Esophagus squamous epithelium (tissue), 5 donors: ENCODE measurements around the gene YPEL3. TPM values are rescaled to one million over a fixed set of nuclear protein-coding genes. Genes with fewer than 3 reads are reported as not detected.
A peak's percentile ranks its signal among the peaks of the same experiment; 100 is the strongest.
"Not testable (repeated sequence)": the region's sequence is repeated elsewhere in the genome, so short reads cannot be mapped to it uniquely, and the experiment has no call there.

Source experiments
- DNase-seq: peaks from one replicate; lab custom pipeline; 2025; lab: John Stamatoyannopoulos, UW
- H3K27ac ChIP-seq, 4 donors: fragments of 200-600 bp; sonication (generic); one replicate each; pipeline ENCODE4 v1.5.1; 2016 to 2019; ENCODE audit warnings: mild to moderate bottlenecking in 1 of 4
- H3K27me3 ChIP-seq, 4 donors: fragments of 200-600 bp; sonication (generic); 1 replicate in 3 of 4; 2 replicates in 1 of 4; pipeline versions ENCODE4 v1.5.1 to v1.6.0; 2017 to 2021; ENCODE audit warnings: antibody characterized with exemption in 1 of 4
- H3K36me3 ChIP-seq, 3 donors: fragments of 200-600 bp; sonication (generic); one replicate each; pipeline ENCODE4 v1.5.1; 2016 to 2019
- H3K4me1 ChIP-seq, 3 donors: fragments of 200-600 bp; sonication (generic); one replicate each; pipeline ENCODE4 v1.5.1; 2017 to 2019
- H3K4me3 ChIP-seq, 4 donors: fragments of 200-600 bp; sonication (generic); 1 replicate in 3 of 4; 2 replicates in 1 of 4; pipeline ENCODE4 v1.5.1; 2016 to 2019; ENCODE audit warnings: mild to moderate bottlenecking in 2 of 4, moderate library complexity in 1 of 4
- H3K9me3 ChIP-seq, 3 donors: fragments of 200-600 bp; sonication (generic); one replicate each; pipeline ENCODE4 v1.5.1; 2016 to 2019
- POLR2A ChIP-seq, 4 donors: fragments of 450-650 bp; IDR thresholded peaks; one replicate each; pipeline ENCODE4 v1.6.1; 2017; ENCODE audit warnings: antibody characterized with exemption in 4 of 4, mild to moderate bottlenecking in 4 of 4, moderate library complexity in 3 of 4
- WGBS, 2 donors: methylation state at CpG; one replicate each; pipeline ENCODE4 v1.1.5; 2018; 5-methylcytosine and 5-hydroxymethylcytosine counted together
- intact Hi-C: fragments of 100-400 bp; cut with DNase I; formaldehyde crosslinking; loops from one replicate; pipeline ENCODE4 v1.15.0; 2022
- total RNA-seq, 4 donors: library from RNA; depleted of rRNA; stranded (reverse); fragments of >200 nt; gene quantifications; one replicate each; pipeline ENCODE4 v1.1.0, GENCODE V29; 2016
- TF ChIP-seq, protein P1 (sequence below), 6 experiments: fragments of 450-650 bp in 4 of 6; fragments of 200-600 bp in 2 of 6; sonication (generic) in 2 of 6; IDR thresholded peaks; one replicate each; pipeline ENCODE4 v1.5.1; 2016 to 2019; ENCODE audit warnings: antibody characterized with exemption in 6 of 6, mild to moderate bottlenecking in 4 of 6, moderate library complexity in 4 of 6
- donor health status: DM: yes; HTN: yes; CAD: no.

Gene YPEL3
- total RNA-seq, 4 donors from 2014 or later: 26.4 to 131 (median 63.0) TPM

DNA sequence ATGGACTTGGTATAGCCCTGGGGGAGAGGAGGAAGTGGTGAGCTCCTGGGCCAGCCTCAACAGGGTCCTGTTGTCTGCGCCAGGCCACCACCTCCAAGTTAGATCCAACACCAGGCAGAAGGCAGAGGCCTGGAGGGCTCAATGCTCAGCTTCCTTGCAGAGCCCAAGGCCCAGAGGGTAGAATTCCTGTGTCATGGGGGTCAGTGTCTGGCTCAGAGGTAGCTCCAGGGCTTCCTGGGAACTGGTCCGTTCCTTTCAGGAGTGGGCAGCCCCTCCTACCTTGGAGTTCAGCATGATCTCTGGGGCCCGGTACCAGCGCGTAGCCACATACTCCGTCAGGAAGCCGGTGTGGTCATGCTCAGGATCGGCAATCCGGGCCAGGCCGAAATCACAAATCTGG lies 21.8 kb upstream of the YPEL3 start:
- WGBS, 2 donors: 88 to 100% methylated on average over 3 to 5 of the region's 10 CpGs
- intact Hi-C loops: no loop called here
- no peak for TF ChIP-seq POLR2A (IDR thresholded peaks at IDR 0.05)
- TF ChIP-seq, protein P1, sequence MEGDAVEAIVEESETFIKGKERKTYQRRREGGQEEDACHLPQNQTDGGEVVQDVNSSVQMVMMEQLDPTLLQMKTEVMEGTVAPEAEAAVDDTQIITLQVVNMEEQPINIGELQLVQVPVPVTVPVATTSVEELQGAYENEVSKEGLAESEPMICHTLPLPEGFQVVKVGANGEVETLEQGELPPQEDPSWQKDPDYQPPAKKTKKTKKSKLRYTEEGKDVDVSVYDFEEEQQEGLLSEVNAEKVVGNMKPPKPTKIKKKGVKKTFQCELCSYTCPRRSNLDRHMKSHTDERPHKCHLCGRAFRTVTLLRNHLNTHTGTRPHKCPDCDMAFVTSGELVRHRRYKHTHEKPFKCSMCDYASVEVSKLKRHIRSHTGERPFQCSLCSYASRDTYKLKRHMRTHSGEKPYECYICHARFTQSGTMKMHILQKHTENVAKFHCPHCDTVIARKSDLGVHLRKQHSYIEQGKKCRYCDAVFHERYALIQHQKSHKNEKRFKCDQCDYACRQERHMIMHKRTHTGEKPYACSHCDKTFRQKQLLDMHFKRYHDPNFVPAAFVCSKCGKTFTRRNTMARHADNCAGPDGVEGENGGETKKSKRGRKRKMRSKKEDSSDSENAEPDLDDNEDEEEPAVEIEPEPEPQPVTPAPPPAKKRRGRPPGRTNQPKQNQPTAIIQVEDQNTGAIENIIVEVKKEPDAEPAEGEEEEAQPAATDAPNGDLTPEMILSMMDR (IDR thresholded peaks at IDR 0.05): no peak
- DNase-seq: no peak
- Histone ChIP-seq H3K4me1 (peaks cover 38 to 91% (median 44%) of the 10 kb centered on the region in 3 donors), H3K27ac (no peak overlapping the region), H3K4me3 (no peak overlapping the region), H3K27me3 (no peaks in the 10 kb centered on the region), H3K36me3 (peaks cover 10 to 88% (median 43%) of the 10 kb centered on the region in 3 donors), H3K9me3 (no peaks in the 10 kb centered on the region)

DNA sequence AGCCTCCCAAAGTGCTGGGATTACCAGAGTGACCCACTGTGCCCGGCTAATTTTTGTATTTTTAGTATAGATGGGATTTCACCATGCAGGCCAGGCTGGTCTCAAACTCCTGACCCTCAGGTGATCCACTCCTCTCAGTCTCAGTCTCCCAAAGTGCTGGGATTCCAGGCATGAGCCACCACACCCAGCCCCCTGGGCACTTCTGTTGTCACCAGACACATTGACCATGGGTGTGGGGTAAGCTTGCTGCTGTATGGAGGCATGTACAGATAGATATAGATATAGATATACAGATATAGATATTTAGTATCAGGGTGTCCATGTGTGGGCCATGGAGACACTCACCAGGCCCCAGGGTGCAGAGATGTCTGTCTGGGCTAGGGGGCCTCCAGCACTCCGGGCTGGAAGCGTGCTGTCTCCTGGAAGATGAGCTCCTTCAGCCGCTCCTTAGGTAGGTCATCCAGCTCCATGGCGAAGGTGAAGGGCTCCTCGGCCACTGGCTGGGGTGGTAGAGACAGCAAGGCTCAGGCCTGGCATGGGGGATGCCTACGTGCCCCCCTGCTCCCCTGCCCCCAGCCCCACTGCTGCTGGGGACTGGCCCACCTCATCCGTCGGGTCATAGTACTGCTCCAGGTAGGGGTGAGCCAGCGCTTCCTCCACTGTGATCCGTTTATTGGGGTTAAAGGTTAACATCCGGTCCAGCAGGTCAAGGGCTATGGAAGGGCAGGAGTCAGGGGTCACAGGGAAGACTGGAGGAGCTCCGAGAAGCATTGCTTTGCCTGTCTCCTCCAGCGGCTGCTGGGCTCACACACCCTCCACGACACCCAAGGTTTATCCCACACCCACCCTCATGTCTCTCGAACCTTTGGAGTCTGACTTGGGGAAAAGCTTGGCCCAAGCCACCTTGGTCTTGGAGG lies 20.5 kb upstream of the YPEL3 start:
- 81 to 83% methylated on average over 5 to 8 of the region's 16 CpGs for WGBS, 2 donors
- H3K9me3 ChIP-seq: no peaks in the 10 kb centered on the region
- intact Hi-C loops: no loop called here
- peak overlapping the region in 3 of 4 donors; percentile 74 to 83 (median 80) for H3K27ac ChIP-seq
- no peak for DNase-seq
- TF ChIP-seq, protein P1 (IDR thresholded peaks at IDR 0.05): no peak
- TF ChIP-seq POLR2A (IDR thresholded peaks at IDR 0.05): no peak
- peaks cover 29 to 90% (median 35%) of the 10 kb centered on the region in 3 donors for H3K4me1 ChIP-seq
- no peaks in the 10 kb centered on the region for H3K27me3 ChIP-seq
- peaks cover 11 to 100% (median 43%) of the 10 kb centered on the region in 3 donors for H3K36me3 ChIP-seq
- no peak overlapping the region for H3K4me3 ChIP-seq

DNA sequence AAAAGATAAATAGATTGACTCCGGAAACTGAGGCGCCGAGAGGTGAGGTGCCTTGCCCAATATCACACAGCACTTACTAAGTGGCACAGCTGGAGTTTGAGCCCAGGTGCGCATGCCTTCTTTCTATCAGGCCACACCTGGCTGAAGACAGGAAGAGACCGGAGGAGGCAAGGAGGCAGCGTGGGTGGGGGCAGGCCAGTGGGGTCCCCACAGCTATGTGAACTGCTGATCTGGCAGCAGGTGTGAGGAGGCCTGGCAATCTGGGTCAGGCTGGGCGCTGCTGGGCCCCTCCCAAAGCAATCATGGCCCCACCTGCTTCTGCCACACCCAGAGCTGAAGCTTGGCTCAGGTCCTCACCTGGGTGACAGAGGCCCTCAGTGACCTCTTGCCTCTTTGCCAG lies 19.2 kb upstream of the YPEL3 start:
- intact Hi-C loops: no loop called here
- peak overlapping the region; percentile 55 to 83 (median 77) for H3K27ac ChIP-seq

DNA sequence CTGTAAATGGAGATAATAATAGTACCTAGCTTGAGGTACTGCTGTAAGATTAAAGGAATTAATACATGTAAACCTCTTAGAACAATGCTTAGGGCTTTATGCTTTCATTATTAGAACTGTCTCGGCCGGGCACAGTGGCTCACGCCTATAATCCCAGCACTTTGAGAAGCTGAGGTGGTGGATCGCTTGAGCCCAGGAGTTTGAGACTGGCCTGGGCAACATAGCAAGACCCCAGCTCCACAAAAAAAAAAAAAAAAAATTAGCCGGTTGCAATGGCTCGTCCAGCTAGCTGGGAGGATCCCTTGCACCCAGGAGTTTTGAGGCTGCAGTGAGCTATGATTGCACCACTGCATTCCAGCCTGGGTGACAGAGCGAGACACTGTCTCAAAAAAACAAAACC lies 18.8 kb upstream of the YPEL3 start:
- H3K27me3 ChIP-seq, H3K9me3 ChIP-seq, H3K4me3 ChIP-seq, DNase-seq, intact Hi-C loops: not testable (repeated sequence)
- Histone ChIP-seq H3K4me1 (peaks cover 22 to 73% (median 27%) of the 10 kb centered on the region in 3 donors), H3K27ac (peak overlapping the region; percentile 61 to 83 (median 77)), H3K36me3 (peaks cover 17 to 100% (median 39%) of the 10 kb centered on the region in 3 donors)
- 65 to 80% methylated on average over 4 to 7 of the region's 7 CpGs for WGBS, 2 donors

More for the DNA sequence above, 19.2 kb upstream of the YPEL3 start:
- no peak for TF ChIP-seq POLR2A (IDR thresholded peaks at IDR 0.05)
- TF ChIP-seq, protein P1 (IDR thresholded peaks at IDR 0.05): no peak
- no peak overlapping the region for H3K4me3 ChIP-seq
- H3K9me3 ChIP-seq: no peaks in the 10 kb centered on the region
- no peaks in the 10 kb centered on the region for H3K27me3 ChIP-seq
- no peak for DNase-seq
- peaks cover 22 to 77% (median 27%) of the 10 kb centered on the region in 3 donors for H3K4me1 ChIP-seq
- 63 to 71% methylated on average over 6 to 7 of the region's 7 CpGs for WGBS, 2 donors
- H3K36me3 ChIP-seq: peaks cover 17 to 100% (median 43%) of the 10 kb centered on the region in 3 donors

DNA sequence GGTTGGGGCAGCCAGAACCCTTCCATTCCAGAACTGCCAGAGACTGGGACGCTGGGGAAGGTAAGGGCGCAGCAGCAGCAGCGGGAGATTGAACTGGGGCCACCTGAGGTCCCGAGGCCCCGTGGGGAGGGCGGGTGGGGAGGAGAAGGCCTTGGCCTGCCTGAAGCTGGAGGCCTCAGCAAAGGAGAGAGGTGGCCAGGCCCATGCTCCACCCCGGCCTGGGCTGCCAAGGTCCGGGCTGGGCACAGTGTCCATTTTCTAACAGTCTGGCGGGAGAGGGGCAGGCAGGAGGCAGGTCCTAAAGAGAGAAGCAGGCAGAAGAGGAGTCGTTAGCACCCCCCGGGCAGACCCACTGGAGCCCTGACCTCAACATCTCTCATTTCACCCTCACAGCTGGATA lies 18.4 kb upstream of the YPEL3 start:
- Histone ChIP-seq H3K4me3 (no peak overlapping the region), H3K4me1 (peaks cover 22 to 69% (median 27%) of the 10 kb centered on the region in 3 donors), H3K9me3 (no peaks in the 10 kb centered on the region), H3K27me3 (no peaks in the 10 kb centered on the region), H3K36me3 (peaks cover 17 to 100% (median 35%) of the 10 kb centered on the region in 3 donors), H3K27ac (peak overlapping the region; percentile 61 to 83 (median 77))
- 83 to 92% methylated on average over 2 to 3 of the region's 11 CpGs for WGBS, 2 donors
- DNase-seq: no peak
- intact Hi-C loops: no loop called here
- TF ChIP-seq, protein P1 (IDR thresholded peaks at IDR 0.05): no peak
- no peak for TF ChIP-seq POLR2A (IDR thresholded peaks at IDR 0.05)
